Gastrocnemius medialis (tissue), 4 donors: ENCODE data around the gene CADM3. TPM values are rescaled to one million over a fixed set of nuclear protein-coding genes. Genes with fewer than 3 reads are reported as not detected.

ENCODE experiments used
- ATAC-seq, 2 donors: fragments of 150-250 bp; one replicate each; pipeline ENCODE4 v1.9.1; 2016
- DNase-seq, 2 donors: peaks; one replicate each; pipeline ENCODE4 v3.0.0-alpha.2; 2019
- H3K27ac ChIP-seq, 4 donors: fragments of 200-600 bp; sonication (generic); 1 replicate in 1 of 4; 2 replicates in 3 of 4; pipeline ENCODE4 v1.5.1; 2016 to 2018; ENCODE audit warnings: mild to moderate bottlenecking in 2 of 4, moderate library complexity in 1 of 4
- H3K27me3 ChIP-seq, 3 donors: fragments of 200-600 bp; sonication (generic) in 2 of 3; 1 replicate in 1 of 3; 2 replicates in 2 of 3; pipeline versions ENCODE4 v1.5.1 to v1.6.0; 2016 to 2019; ENCODE audit warnings: mild to moderate bottlenecking in 1 of 3, moderate library complexity in 1 of 3
- H3K36me3 ChIP-seq, 2 donors: fragments of 200-600 bp; sonication (generic) in 1 of 2; one replicate each; pipeline ENCODE4 v1.5.1; 2017 to 2018
- H3K4me1 ChIP-seq, 2 donors: fragments of 200-600 bp; sonication (generic) in 1 of 2; one replicate each; pipeline ENCODE4 v1.5.1; 2016 to 2017; ENCODE audit warnings: mild to moderate bottlenecking in 2 of 2
- H3K4me3 ChIP-seq, 4 donors: fragments of 200-600 bp; sonication (generic) in 3 of 4; 1 replicate in 1 of 4; 2 replicates in 3 of 4; pipeline ENCODE4 v1.5.1; 2016 to 2019; ENCODE audit warnings: mild to moderate bottlenecking in 2 of 4
- H3K9me3 ChIP-seq, 3 donors: fragments of 200-600 bp; sonication (generic) in 2 of 3; 1 replicate in 1 of 3; 2 replicates in 2 of 3; pipeline ENCODE4 v1.5.1; 2016 to 2019
- POLR2A ChIP-seq, 2 donors: fragments of 450-650 bp; IDR thresholded peaks; one replicate each; pipeline ENCODE4 v1.6.1; 2017; ENCODE audit warnings: antibody characterized with exemption in 2 of 2, mild to moderate bottlenecking in 2 of 2, moderate library complexity in 2 of 2
- in situ Hi-C, 4 donors: fragments of 200-750 bp; cut with MboI; loops; one replicate each; pipeline versions ENCODE4 v1.15.0 to v1.8.0; 2017; ENCODE audit warnings: low sequenced_read_pairs in 4 of 4
- intact Hi-C: fragments of 100-400 bp; cut with DNase I; formaldehyde crosslinking; loops from one replicate; pipeline ENCODE4 v1.15.1; 2023; ENCODE audit warnings: low total_unique reads
- total RNA-seq, 4 donors: library from RNA; depleted of rRNA; stranded (reverse); fragments of >200 nt; gene quantifications; one replicate each; pipeline versions ENCODE4 v1.1.0 to v1.2.3, GENCODE V29; 2016
- TF ChIP-seq, protein P1 (sequence below), 5 experiments: fragments of 450-650 bp in 3 of 5; fragments of 200-600 bp in 2 of 5; sonication (generic) in 2 of 5; IDR thresholded peaks in 4 of 5; conservative IDR thresholded peaks in 1 of 5; 1 replicate in 4 of 5; 2 replicates in 1 of 5; pipeline ENCODE4 v1.5.1; 2016 to 2019; ENCODE audit warnings: antibody characterized with exemption in 5 of 5, mild to moderate bottlenecking in 3 of 5, moderate library complexity in 3 of 5

CADM3 gene
- total RNA-seq, 4 donors from 2014 or later = 0.76 to 1.2 (median 1.0) TPM; not detected in 1

- H3K27me3 ChIP-seq = peaks cover 6 to 17% (median 17%) of the 10 kb centered on the region in 3 donors
- intact Hi-C loops = no loop called here
- no peaks in the 10 kb centered on the region for H3K9me3 ChIP-seq
- DNase-seq (no peak), ATAC-seq (no peak)
- peaks cover 0 to 5% of the 10 kb centered on the region in 2 donors for H3K4me1 ChIP-seq
- H3K36me3 ChIP-seq = no peaks in the 10 kb centered on the region
- no peak overlapping the region for H3K27ac ChIP-seq
- in situ Hi-C loops = no loop called here
- no peak overlapping the region for H3K4me3 ChIP-seq
- TF ChIP-seq POLR2A (IDR thresholded peaks at IDR 0.05) = no peak
These were observed 12.8 kb downstream of the CADM3 start for GRCh38 chr1:159184201-159184600.

DNA sequence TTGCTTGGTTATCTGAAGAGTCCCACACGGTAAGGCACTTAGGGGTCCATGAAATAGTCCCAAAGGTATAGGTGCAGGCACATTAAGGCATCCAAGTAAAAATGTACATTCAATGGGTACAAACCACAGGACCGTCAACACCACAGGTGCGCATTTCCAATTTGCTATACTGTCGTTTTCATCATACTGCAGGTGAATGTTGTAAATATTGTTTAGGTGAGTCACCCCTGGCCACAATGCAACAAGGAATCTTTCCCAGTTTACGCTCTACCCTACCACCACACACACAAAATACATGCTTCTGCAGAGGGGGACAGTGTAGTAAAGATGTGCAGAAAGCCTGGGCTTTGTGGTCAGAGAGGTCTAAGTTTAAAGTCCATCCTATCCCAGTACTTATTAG, 13.7 kb downstream of the CADM3 start:
- peaks cover 0 to 5% of the 10 kb centered on the region in 2 donors for H3K4me1 ChIP-seq
- H3K9me3 ChIP-seq = no peaks in the 10 kb centered on the region
- H3K27me3 ChIP-seq = peaks cover 6 to 17% (median 17%) of the 10 kb centered on the region in 3 donors
- intact Hi-C loops (no loop called here), in situ Hi-C loops (no loop called here)
- ATAC-seq = no peak
- DNase-seq = no peak
- TF ChIP-seq, protein P1, sequence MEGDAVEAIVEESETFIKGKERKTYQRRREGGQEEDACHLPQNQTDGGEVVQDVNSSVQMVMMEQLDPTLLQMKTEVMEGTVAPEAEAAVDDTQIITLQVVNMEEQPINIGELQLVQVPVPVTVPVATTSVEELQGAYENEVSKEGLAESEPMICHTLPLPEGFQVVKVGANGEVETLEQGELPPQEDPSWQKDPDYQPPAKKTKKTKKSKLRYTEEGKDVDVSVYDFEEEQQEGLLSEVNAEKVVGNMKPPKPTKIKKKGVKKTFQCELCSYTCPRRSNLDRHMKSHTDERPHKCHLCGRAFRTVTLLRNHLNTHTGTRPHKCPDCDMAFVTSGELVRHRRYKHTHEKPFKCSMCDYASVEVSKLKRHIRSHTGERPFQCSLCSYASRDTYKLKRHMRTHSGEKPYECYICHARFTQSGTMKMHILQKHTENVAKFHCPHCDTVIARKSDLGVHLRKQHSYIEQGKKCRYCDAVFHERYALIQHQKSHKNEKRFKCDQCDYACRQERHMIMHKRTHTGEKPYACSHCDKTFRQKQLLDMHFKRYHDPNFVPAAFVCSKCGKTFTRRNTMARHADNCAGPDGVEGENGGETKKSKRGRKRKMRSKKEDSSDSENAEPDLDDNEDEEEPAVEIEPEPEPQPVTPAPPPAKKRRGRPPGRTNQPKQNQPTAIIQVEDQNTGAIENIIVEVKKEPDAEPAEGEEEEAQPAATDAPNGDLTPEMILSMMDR (IDR thresholded peaks at IDR 0.05 in 4 of 5, conservative IDR thresholded peaks at IDR 0.05 in 1 of 5) = no peak
- TF ChIP-seq POLR2A (IDR thresholded peaks at IDR 0.05) = no peak
- no peak overlapping the region for H3K4me3 ChIP-seq
- H3K27ac ChIP-seq = no peak overlapping the region
- no peaks in the 10 kb centered on the region for H3K36me3 ChIP-seq

DNA sequence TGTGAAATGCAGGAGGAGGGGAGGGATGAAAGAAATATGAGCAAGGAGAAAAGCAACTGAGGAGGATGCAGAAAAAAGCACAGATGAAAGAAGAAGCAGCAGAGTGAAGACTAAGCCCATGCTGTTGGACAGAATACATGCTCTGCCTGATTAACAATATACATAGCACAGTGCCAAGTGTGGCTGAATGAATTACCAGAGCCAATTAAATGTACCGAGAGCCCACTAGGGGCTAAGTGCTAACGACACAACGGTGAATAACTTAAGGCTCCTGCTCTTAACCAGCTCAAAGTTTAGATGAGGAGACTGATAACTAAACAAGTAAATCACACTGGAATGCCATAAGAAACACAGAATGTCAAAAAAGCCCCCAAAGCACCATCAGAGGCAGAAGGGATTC, 15.6 kb downstream of the CADM3 start:
- DNase-seq (no peak), ATAC-seq (no peak)
- Histone ChIP-seq H3K4me3 (no peak overlapping the region), H3K9me3 (no peaks in the 10 kb centered on the region), H3K27me3 (peaks cover 10 to 17% (median 17%) of the 10 kb centered on the region in 3 donors), H3K36me3 (no peaks in the 10 kb centered on the region), H3K27ac (no peak overlapping the region), H3K4me1 (peaks cover 0 to 5% of the 10 kb centered on the region in 2 donors)
- intact Hi-C loops (no loop called here), in situ Hi-C loops (no loop called here)
- no peak for TF ChIP-seq POLR2A (IDR thresholded peaks at IDR 0.05)
- TF ChIP-seq, protein P1 (IDR thresholded peaks at IDR 0.05 in 4 of 5, conservative IDR thresholded peaks at IDR 0.05 in 1 of 5) = no peak

- no peak for ATAC-seq
- Histone ChIP-seq H3K36me3 (no peaks in the 10 kb centered on the region), H3K4me3 (peak overlapping the region; percentile 13 to 37 (median 33)), H3K27ac (no peak overlapping the region), H3K4me1 (peaks cover 0 to 5% of the 10 kb centered on the region in 2 donors), H3K9me3 (no peaks in the 10 kb centered on the region), H3K27me3 (peaks cover 10 to 17% (median 17%) of the 10 kb centered on the region in 3 donors)
- no peak for DNase-seq
- in situ Hi-C loops = no loop called here
- TF ChIP-seq, protein P1 (IDR thresholded peaks at IDR 0.05 in 4 of 5, conservative IDR thresholded peaks at IDR 0.05 in 1 of 5) = no peak
- no peak for TF ChIP-seq POLR2A (IDR thresholded peaks at IDR 0.05)
- intact Hi-C loops = no loop called here
These were observed 16.4 kb downstream of the CADM3 start for GRCh38 chr1:159187647-159188374.

DNA sequence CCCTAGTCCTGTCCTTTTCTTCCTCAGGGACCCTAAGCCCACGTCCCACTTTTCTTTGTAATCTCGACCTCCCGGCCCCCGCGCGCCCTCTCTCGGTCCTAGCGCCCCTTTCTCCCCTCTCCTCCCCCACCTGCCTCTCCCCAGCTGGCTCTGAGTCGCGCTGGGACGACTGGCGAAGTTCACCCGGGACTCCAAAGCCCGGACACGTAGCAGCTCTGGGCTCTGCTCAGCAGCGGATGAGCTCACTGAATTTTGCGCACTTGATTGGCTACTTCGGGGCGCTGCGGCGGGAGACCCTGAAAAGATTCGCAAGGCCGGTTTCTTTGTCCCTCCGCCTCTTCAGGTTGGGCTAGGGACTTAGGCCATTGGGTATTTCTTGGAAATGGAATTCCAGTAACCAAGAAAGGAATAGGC, 17.0 kb downstream of the CADM3 start:
- no peak for TF ChIP-seq POLR2A (IDR thresholded peaks at IDR 0.05)
- TF ChIP-seq, protein P1 (IDR thresholded peaks at IDR 0.05 in 4 of 5, conservative IDR thresholded peaks at IDR 0.05 in 1 of 5) = no peak
- peak in 1 of 2 donors; percentile 21 for DNase-seq
- no peaks in the 10 kb centered on the region for H3K36me3 ChIP-seq
- peaks cover 10 to 17% (median 17%) of the 10 kb centered on the region in 3 donors for H3K27me3 ChIP-seq
- no peak overlapping the region for H3K27ac ChIP-seq
- peaks cover 0 to 5% of the 10 kb centered on the region in 2 donors for H3K4me1 ChIP-seq
- H3K9me3 ChIP-seq = no peaks in the 10 kb centered on the region
- intact Hi-C loops = no loop called here
- ATAC-seq = peak; percentile 55 to 58
- H3K4me3 ChIP-seq = peak overlapping the region; percentile 13 to 37 (median 33)
- in situ Hi-C loops = no loop called here
